NT2/D1 (cell line): Measurements from ENCODE around the gene PTPN6.

ENCODE experiments used
- SUZ12 ChIP-seq: IDR thresholded peaks from 2 replicates; pipeline ENCODE4 v1.6.1; 2011; ENCODE audit not compliant: insufficient read length, insufficient read depth; ENCODE audit errors: extremely low read depth
- YY1 ChIP-seq: IDR thresholded peaks from 2 replicates; pipeline ENCODE4 v1.6.1; 2011; ENCODE audit not compliant: insufficient read length, insufficient read depth
- ZNF274 ChIP-seq: IDR thresholded peaks from 2 replicates; pipeline ENCODE4 v1.6.1; 2011; ENCODE audit warnings: mild to moderate bottlenecking, low read depth, low read length

DNA sequence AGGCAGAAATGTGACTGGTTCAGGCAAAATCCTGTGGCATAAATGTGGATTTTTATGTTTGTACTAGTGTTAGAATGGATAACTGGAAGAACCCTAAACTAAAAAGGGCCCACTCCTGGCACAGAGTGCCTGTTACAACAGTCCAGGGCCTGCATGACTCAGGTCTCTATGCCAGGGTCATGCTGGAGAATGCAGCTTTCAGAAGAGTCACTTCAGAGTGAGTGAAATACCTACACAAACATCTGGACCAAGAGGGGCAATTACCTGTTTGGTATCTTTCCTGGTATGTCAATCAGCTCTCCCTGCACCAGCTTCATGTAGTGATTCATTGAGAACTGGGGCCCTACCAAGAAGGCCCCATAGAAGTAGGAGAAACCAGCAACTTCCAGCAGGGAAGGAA is 29.6 kb downstream of the PTPN6 start:
- no peak for TF ChIP-seq YY1
- TF ChIP-seq ZNF274 = no peak
- no peak for TF ChIP-seq SUZ12
